HL-60/S4 (cell line): Measurements from ENCODE around the gene TERB1.
"Not testable (repeated sequence)": the region's sequence is repeated elsewhere in the genome, so short reads cannot be mapped to it uniquely, and the experiment has no call there.

Source experiments
- in situ Hi-C: fragments of 300-500 bp; cut with MboI; formaldehyde crosslinking; loops from 2 replicates; pipeline ENCODE4 v1.14.3; 2022; ENCODE audit warnings: low sequenced_read_pairs

The TERB1 gene

DNA sequence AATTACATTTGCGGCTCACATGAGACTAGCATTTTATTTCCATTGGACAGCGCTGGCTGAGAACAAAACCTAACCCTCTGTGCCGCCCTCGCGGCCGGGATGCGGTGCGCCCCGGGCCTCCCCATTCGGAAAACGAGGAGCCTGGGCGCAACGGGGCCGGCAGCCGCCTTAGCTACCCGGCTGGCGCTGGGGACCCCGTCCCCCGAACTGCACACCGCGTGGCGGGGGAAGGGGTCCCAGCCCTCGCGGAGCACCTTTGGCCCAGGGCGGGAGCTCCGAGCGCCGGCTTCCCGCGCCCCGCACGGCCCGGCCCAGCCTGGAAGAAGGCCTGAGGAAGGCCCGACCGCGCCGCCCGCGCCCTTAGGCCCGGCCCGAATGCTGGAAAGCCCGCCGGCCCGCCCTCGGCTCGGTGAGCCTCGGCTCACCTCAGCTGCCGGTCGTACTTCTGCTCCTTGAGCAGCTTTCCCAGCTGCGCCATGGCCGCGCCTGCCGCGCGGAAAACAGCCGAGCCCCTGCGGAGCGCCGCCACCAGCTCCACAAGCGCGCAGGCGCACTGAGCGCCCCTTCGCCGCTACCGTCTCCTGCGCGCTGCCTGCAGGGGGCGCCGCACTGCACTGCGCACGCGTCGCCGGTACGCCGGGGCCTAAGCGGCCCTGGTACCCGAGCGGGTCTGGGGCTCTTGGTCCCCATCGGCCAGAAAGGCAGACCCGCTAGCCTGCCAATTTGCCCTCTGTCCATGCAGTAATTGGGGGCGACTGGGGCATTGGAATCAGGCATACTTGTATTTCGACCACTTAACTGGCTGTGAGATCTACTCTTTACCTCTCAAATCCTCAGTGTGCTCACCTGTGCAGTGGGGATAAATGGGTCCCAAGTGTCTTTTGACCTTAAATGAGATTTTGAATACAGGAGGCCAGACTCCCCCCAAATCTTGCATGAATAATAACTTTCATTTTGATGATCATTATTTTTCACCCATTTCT is 29.3 kb upstream of the TERB1 start, which contains the start of gene NAE1:
Gene NAE1, minus strand, starts transcription at position 555 of the 983 bp plus-strand sequence. Its CDS starts 77 bp downstream, at position 478.
- in situ Hi-C loops: no loop called here

DNA sequence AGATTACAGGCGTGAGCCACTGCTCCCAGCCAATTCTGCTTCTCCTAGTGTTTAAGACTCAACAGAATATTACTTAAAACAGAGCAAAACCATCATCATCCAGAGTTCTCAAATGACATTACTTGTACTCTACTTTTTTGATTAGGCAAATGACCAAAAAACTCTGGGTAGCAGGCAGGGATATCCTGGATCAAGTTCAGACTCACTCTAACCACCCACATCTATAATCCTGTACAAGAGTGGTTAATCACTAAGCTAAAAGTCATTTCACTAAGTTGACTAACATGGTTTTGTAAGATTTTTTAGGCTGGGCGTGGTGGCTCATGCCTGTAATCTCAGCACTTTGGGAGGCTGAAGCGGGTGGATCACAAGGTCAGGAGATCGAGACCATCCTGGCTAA is 22.6 kb upstream of the TERB1 start:
- in situ Hi-C loops: no loop called here

DNA sequence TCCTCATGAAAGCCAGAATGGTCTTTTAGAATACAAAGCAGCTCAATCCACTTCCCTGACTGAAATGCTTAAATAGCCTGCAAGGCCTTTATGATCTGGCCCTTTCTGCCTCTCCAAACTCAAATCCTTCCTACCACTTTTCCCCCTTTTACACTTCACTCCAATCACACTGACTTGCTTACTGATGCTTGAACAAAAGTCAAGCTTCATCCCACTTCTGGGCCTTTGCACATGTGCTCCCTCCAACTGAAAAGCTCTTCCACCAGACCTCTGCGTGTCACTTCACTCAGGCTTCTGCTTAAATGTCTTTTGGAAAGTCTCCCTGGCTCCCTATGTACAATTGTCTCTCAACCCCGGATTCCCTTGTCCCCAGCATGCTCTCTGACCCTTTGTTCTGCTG is 13.3 kb upstream of the TERB1 start:
- in situ Hi-C loops: no loop called here

DNA sequence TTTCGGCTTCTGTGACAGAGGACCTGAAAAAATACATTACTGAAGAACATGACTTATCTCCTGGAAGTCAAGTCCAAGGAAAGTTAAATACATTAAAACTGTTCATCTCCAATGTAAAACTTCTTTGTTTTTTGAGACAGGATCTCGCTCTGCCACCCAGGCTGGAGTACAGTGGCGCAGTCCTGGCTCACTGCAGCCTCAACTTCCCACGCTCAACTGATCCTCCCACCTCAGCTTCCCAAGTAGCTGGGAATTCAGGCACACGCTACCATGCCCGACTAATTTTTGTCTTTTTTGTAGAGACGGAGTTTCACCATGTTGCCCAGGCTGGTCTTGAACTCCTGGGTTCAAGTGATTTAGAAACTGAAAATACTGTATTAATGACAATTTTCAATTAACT is 9.7 kb upstream of the TERB1 start:
- in situ Hi-C loops: no loop called here

DNA sequence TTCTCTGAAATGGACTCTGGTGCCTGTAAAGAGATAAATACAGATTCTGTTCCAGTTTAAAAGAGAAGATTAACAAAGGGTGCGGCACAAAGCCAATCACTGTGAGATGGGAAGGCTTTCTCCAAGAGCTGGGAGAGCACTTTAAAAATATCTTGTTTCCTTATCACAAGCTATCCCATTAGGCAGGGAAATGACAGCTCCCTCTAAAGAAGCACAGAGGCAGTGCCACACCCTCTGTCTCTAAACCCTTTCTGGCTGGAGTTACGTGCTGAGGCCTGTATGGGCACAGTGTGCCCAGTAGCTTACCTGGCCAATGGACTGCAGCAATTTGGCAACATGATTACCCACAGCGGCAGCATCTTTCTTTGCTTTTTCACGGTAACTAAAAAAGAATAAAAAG is 9.0 kb upstream of the TERB1 start:
- in situ Hi-C loops: no loop called here

DNA sequence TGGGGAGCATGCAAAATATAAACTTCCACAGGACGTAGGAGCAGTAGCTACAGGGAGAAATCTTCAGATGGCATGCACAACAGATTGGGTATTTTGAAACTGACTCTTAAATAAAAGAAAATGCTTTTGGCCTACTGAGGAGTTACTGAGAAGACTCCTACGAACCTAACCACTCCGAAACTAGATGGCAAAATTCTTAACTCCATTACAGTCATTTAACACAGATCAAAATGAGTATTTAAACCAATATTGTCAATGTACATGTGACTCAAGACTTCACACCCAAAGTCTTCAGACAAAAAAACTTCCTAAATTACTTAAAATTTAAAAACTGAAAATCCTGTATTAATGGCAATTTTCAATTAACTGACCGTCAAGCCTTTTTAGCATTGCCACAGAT is 8.4 kb upstream of the TERB1 start:
- in situ Hi-C loops: no loop called here

DNA sequence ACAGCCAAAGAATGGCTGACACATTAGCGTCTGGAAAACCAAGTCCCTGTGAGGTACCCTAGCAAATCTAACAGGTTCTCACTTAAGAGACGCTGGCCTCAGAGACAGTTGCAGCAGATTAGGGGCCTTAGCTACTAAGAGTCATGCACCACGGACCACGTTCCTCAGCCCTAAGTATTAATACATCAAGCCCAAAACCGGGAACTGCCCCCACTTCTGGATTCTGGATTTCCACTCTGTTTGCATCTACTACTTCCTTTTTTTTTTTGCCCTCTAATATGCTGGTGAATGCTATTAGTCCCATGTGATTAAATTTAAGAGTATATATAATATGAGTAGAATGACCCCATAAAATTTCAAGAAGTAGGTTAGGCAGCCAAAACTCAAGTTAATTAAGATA is 775 bp upstream of the TERB1 start:
- in situ Hi-C loops: no loop called here

DNA sequence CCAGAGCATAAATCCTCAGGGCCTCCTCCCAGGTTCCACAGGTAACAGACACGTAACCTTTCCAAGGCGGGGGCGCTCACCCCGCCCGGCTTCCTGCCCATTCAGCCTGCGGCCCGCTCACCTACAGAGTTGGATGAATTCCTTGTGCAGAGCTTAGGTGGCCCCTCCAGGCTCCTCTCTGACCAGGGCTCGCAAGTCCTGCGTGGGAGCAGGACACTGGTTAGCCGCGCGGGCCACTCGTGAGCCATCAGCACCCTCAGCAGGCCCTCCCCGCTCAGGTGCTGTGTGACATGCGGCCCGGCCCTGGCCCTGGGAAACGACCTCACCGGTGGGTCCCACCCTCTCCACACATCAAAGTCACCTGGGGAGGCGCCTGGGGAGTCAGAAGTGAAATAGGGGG is 528 bp downstream of the TERB1 start:
- in situ Hi-C loops: no loop called here

DNA sequence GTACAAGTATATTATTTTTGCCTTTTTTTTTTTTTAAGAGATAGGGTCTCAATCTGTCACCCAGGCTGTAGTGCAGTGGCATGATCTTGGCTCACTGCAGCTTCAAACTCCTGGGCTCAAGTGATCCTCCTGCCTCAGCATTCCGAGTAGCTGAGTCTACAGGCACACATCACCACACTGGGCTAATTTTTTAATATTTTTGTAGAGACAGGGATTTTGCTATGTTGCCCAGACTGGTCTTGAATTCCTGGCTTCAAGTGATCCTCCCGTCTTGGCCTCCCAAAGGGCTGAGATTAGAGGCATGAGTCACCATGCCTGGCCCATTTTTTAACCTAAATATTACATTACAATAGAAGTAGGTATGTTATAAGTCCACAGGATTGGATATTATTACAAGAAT is 3.2 kb downstream of the TERB1 start:
- in situ Hi-C loops: no loop called here

DNA sequence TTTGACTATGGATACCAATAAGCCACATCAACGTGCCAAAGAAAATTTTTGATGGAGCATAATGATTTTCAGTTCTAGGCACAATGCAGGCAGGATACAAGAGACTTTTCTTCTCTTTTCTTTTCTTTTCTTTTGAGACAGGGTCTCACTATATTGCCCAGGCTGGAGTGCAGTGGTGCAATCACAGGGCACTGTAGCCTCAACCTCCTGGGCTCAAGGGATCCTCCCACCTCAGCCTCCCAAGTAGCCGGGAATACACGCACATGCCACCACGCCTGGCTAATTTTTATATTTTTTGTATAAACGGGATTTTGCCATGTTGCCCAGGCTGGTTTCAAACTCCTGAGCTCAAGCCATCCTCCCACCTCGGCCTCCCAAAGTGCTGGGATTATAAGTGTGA is 7.4 kb downstream of the TERB1 start:
- in situ Hi-C loops: not testable (repeated sequence)

DNA sequence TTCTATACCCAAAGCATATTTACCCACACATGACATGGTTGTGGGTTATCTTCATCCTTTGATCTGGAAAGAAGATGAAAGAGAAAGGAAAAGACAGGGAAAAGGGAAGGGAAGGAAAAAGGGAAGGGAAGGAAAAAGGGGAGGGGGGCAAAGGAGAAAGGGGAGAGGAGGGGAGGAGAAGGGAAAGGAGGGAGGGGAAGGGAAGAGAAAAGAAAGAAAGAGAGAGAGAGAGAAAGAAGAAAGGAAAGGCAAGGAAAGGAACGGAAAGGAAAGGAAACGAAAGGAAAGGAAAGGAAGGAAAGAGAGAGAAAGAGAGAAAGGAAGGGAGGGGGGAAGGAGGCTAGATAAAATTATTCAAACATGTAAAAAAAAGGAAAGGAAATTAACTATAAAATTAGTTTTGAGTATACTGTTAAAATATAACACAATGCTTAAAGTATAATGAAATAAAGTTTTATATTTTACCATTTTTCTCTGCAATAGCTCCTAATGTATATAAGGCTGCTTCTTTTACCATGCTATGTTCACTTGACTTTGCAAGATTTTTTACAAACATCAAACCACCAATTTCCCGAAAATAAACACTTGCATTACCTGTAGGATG is 11.2 kb downstream of the TERB1 start:
- in situ Hi-C loops: no loop called here

DNA sequence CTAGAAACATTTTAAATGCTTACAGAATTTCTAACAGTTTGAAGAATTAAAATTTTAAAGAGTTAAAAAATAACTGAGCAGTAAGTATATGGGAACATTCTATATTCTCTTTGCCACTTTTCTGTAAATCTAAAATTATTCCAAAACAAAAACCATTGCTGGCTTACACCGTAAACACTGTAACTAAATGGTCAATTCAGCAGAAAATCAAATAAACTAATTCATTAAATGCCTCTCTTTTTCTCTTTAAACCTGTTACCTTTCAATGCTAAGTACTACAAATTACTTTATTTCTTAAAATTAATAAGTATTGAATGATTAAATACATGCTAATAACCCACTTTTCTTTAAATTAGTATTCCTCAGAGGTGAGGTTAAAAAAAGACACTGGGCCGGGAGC is 14.0 kb downstream of the TERB1 start:
- in situ Hi-C loops: no loop called here

DNA sequence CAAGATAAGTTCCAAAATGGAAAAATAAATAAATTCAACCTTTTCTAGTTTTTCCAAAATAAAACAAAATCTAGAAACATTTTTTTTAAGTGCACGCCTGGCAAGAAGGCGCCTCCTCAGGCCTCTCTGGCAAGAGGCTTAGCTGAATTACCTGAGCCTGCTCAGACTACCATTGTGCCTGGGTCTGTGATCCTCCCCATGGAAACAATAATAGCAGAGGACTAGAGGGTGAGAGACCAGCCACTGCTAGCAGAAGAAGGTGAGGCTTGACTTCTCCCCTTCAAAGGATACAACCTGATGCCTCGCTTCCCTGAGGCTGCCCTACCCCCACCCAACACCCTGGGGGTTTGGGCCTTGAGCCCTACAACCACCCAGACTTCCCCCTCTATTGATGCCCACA is 14.8 kb downstream of the TERB1 start:
- in situ Hi-C loops: no loop called here

DNA sequence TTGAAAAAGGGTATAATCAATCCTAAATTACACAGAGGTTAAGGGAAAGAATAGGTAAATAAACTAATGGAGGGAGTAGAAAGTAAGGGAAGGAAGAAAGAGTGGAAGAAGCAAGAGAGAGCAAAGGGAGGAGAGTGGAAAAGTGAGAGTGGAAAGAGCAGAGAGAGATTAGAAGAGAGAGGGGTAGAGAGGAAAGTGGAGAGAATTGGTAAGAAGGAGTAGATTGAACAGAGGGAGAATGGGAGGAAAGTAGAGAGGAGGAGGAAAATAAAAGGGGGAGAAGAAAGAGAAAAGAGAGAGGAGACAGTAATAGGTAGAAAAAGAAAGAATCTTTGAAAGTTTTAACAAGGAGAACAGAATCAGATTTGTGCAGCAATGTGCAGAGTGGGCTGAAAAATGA is 24.9 kb downstream of the TERB1 start:
- in situ Hi-C loops: no loop called here

DNA sequence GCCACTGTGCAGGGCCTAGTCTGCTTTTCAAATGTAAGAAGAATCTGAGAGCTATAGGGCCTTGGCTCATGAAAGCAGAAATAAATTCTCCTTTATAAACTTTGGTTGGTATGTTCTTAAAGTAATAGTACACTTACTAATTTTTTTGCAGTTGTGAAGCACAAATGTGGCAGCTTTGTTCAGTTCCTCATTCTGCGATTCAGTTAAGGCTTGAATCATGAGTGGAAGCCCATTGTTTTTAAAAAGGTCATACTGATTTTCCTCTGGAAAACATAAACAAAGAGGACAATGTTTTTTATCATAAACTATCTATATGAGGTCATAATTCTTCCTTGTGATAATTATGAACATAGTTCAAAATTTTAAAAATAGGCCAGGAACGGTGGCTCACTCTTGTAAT is 26.4 kb downstream of the TERB1 start:
- in situ Hi-C loops: no loop called here

DNA sequence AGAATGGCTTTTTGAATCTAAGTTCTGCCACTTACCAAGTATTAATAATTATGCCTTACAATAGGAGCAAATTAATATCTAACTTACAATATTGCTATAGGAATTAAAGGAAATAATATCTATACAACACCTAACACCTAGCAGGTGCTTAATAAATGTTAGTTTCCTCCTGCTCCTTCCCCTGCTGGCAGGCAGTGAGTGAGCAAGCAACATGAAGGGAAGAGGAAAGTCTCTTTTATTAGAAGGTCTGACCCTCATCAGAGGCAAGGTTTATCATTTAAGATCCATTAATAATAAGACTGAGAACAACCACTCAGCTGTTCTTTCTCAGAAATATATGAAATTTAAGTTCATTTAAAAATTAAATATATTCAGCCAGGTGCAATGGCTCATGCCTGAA is 43.3 kb downstream of the TERB1 start:
- in situ Hi-C loops: no loop called here

DNA sequence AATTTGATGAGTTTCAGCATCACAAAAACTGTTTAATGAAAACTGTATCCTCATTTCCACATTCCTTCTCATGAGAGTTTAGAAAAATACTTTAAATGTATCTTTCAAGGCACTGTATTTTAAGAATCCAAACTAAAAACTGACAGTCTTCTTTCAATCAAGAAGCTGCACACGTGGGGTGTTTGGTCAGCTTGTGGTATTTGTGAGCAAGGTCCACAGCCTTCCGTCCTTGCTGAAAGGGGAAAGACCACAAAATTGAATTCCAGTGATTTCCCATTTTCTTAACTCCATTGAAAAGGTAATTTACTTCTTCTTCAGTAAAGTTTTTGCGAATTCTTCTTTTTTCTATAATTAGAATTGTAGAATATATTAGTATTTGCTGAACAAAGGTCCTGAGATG is 46.6 kb downstream of the TERB1 start:
- in situ Hi-C loops: no loop called here

DNA sequence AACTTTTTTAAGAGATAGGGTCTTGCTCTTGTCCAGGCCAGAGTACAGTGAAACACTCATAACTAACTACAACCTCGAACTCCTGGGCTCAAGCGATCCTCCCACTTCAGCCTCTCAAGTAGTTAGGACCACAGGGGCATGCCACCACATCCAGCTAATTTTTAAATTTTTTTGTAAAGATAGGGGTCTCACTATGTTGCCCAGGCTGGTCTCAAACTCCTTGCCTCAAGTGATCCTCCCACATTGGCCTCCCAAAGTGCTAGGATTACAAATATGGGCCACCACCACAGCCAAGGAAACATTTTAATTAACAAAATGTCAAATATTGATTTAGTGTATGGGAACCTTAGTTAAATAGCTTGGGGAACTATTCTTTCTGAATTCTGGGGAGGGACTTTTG is 47.2 kb downstream of the TERB1 start:
- in situ Hi-C loops: no loop called here

DNA sequence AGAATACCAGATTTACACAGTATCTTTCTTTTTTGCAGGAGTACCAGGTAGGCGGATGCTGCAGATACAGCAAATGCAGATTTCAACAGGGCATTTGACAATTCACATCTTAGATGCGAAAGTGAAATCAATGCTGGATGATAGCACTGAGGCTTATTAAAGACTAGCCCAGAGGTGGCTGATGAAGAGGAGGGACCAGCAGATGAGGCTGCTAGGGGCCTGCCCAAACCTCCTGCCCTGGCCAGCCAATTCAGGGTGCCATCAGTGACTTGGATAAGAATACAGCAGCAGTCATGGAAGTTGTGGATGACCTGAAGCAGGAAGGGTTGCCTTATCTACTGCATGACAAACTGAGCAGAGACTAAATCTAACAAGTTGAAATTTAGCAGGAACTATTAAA is 48.4 kb downstream of the TERB1 start:
- in situ Hi-C loops: no loop called here

DNA sequence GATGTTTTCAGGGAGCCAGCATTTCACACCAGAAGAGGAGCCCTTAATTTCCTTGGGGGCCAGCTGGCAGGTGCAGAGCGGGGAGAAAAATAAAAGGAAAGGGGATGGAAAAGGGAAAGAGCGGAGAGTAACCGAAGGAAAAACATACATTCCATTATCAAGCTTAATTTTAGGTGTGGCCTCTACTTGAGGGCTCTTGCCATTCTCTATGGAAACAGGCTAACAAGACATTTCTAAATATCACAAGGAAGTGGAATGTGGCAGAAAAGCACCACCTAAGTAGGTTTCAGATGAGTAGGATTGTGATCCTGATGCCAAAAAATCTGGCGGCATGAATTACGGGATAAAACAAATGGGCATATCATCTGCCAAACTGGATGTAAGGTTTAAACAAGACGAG is 49.0 kb downstream of the TERB1 start:
- in situ Hi-C loops: no loop called here

DNA sequence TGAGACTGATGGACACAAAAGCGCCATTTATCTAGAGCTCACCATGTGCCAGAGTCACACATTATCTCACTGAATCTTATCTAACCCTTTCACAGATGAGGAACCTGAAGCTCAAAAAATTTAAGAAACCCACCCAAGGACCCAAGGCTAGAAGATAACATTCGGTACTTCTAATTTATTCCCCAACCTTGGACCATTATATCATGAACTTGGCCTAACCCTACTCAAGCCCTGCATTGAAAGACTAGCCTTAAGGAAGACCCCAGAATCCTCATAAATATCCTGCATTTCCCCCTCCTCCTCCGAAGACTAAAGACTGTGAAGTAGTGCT is 49.4 kb downstream of the TERB1 start:
- in situ Hi-C loops: no loop called here

DNA sequence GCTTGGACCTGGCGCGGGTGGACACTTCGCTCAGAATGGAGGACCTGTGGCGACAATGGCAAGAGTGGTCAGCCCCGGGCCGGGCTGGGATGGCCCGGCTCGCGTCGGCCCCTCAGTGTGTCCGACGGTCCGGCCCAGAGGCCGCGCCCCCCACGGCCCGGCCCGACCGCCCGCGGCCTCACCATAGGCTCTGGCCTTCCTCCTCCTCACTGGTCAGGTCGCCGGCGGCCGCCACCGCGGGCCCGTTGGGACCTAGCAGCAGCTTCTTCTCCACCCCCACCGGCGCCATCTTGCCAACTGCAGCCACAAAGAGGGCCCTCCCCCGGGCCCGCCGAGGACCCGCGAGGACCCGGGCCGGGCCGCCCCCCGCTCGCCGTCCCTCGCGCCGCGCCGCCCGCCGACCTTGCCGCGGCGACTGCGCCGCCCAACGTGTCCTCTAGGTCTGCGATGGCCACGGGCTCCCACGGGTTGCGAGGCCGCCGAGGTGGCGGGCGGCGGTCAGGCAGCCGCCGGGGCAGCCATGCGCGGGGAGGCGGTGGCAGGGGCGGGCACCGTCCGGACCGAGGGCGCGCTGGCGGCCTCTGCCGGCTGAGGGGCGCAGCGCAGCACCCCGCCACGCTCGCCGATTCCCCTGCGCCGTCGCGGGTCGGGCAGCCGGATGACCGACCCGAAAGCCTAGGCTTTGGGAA is 49.9 kb downstream of the TERB1 start, which contains the start of gene DYNC1LI2:
Gene DYNC1LI2, minus strand, starts transcription at position 307 of the 689 bp plus-strand sequence. Its CDS starts 18 bp downstream, at position 289.
- in situ Hi-C loops: no loop called here
